D721Med (cell line): ENCODE results near the gene SDE2.

ENCODE experiments used
- DNase-seq: peaks from one replicate; pipeline ENCODE4 v3.0.0; 2011; ENCODE audit warnings: low spot score; ENCODE audit not compliant: insufficient read length
- FAIRE-seq: peaks from 2 replicates; lab custom pipeline; 2011; peaks lifted over from hg19 to GRCh38; lab: Jason Lieb, UNC
- CTCF ChIP-seq: IDR thresholded peaks from 2 replicates; pipeline ENCODE4 v1.5.1; 2012; ENCODE audit warnings: mild to moderate bottlenecking, control low read depth; ENCODE audit not compliant: insufficient read depth; ENCODE audit errors: missing control alignments

The SDE2 gene

DNA sequence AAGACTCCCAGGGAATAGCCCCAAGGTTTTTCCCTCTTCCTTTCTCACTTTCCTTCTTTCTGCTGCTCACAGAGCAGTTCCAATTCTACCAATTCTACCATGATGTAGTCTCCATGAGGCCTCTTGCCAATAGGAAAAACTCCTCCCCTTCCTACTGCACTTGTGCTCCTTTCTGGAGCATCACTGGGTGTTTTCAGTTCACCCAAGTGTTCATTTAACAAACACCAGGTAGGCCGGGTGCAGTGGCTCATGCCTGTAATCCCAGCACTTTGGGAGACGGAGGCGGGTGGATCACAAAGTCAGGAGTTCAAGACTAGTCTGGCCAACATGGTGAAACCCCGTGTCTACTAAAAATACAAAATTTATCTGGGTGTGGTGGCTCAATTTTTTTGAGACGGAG is 36.8 kb upstream of the SDE2 start:
- DNase-seq, result no peak
- FAIRE-seq, result no peak
- no peak for TF ChIP-seq CTCF

DNA sequence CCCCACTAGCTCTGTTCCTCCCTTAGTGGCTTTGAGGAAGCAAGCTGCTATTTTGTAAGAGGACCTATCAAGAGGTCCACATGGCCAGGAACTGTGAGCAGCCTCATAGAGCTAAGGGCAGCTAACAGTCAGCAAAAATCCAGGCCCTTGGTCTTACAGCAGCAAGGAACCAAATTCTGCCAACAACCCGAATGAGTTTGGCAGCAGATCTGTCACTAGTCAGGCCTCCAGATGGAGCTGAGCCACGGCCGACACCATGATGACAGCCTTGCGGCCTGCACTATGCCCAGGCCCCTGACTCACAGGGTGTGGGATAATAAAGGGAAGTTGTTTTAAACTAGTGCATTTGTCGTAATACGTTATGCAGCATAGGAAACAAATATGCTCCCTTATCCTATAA is 35.3 kb upstream of the SDE2 start:
- TF ChIP-seq CTCF, result no peak
- DNase-seq (no peak), FAIRE-seq (no peak)

DNA sequence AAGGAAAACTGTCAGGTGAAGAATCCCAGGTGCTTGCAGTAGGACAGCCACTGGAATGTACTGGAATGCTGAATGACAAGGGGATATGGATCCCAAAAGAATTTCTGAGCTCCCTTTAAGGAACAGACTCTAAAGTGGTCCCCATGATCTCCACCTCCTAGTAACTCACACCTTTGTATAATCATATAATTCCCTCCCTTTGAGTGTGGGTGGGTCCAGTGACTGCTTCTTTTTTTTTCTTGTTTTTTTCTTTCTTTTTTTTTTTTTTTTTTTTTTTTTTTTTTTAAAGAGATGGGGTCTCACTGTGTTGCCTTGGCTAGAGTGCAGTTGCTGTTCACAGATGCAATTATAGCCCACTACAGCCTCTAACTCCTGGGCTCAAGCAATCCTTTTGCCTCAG is 34.8 kb upstream of the SDE2 start:
- FAIRE-seq (no peak), DNase-seq (no peak)

GRCh38 chr1:226033582-226033981 is 34.4 kb upstream of the SDE2 start:
- no peak for DNase-seq
- no peak for FAIRE-seq
- TF ChIP-seq CTCF, result no peak

More for the DNA sequence above, 34.8 kb upstream of the SDE2 start:
- TF ChIP-seq CTCF, result no peak

DNA sequence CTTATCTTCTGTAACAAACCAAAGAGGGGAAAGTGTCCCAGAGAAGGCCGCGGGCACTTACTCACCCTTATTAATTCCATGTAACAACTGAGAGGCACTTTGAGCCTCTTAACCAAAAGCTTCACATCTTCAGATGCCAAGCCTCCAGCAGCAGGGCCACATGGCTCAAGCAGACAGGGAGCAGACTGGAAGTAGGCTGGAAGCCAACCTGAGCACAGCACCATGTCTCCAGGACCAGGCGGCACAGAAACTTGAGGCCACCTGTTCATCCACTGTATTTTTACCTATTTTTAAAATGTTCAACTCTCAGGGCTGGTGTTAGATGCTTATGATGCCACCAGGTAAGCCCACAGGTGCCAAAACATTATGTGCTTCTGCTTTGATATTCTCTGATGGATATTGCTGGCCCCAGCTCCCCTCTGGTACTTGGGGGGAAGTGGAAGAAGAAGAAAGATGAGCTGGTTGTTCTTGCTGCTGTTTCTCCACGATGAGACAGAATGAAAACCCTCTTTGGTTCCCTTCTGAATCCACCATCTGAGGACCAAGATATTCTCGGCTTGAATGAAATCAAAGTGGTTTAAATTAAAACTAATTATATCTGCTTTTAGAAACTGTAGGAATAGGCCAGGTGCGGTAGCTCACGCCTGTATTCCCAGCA is 30.6 kb upstream of the SDE2 start:
- TF ChIP-seq CTCF, result no peak
- DNase-seq, result no peak
- FAIRE-seq, result no peak

- DNase-seq, result no peak
- TF ChIP-seq CTCF, result no peak
- no peak for FAIRE-seq
Observed at GRCh38 chr1:226029093-226029496, 30.0 kb upstream of the SDE2 start.

DNA sequence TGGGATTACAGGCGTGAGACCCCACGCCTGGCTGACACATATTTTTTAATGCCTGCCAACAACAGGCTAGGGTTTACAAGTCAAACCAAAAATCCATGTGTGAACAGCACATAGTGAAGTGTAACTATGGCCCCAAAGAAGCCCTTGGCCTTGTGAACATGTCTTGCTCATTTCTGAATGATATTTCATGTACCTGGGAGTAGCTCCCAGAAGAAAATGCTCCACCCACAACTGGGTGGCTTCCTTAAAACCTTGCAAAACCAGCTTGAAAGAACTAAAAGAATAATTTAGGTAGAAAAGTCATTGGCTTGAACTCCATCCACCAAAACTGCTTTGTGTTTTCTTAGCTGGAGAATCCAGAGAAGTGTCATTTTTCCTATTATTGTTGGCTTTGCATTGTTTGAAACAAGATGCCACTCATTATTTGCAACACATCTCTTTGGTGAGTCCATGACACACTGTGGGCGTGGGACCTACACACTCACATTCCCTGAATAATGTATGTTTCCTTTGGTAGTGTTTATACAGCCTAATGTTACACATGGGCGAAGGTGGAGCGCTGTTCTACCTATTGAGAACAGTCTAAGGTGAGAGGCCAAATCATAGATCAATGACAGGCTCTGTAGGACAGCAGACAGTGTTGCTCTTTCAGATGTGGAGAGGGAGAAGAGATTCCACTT is 28.5 kb upstream of the SDE2 start:
- TF ChIP-seq CTCF, result no peak
- no peak for DNase-seq
- no peak for FAIRE-seq
